ENCODE results near the gene PDGFRB. TPM values are rescaled to one million over a fixed set of nuclear protein-coding genes. Genes with fewer than 3 reads are reported as not detected.

PDGFRB gene
- polyA plus RNA-seq, 1 donor (not counting 4 experiments of a cell fraction or from before 2014, with no cell fraction given), result 0.14 TPM

DNA sequence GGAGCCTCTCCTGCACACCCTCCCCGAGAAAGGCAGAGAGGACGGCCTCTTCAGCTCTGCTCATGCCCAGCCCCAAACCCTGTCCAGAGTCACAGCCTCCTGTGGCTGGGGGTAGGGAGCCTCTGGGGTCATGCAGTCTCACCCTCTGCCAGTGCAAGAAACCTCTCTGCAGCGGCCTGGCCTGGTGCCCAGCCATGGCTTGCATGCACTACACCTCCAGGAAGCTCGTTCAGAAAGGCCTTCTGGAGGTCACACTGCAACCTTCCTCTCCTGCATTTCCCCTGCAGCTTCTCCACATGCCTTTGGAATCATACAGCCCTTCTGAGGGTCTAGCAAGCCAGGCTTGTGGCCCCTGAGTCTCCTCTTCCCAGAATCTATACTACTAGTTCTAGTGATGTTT is 87.2 kb downstream of the PDGFRB start:
- Histone ChIP-seq H4K20me1 (ENCODE audit: control insufficient read depth, extremely low read depth, insufficient read depth, low read length) (no peaks in the 10 kb centered on the region), H3K4me2 (ENCODE audit: control insufficient read depth, extremely low read depth, insufficient read depth, low read depth, low read length) (no peak overlapping the region), H2AFZ (ENCODE audit: control insufficient read depth, low read length) (no peak overlapping the region), H3K79me2 (ENCODE audit: control insufficient read depth, insufficient read depth, low read length) (no peaks in the 10 kb centered on the region), H3K4me1 (ENCODE audit: control insufficient read depth, extremely low read depth, insufficient read depth, low read length) (peaks cover 8% of the 10 kb centered on the region), H3K4me3 (ENCODE audit: control insufficient read depth in 2 of 3, extremely low read depth in 1 of 3, insufficient read depth in 2 of 3, low read depth in 1 of 3, low read length in 3 of 3) (no peak overlapping the region), H3K36me3 (ENCODE audit: control insufficient read depth in 2 of 2, extremely low read depth in 1 of 2, insufficient read depth in 2 of 2, low read length in 2 of 2) (no peaks in the 10 kb centered on the region), H3K9me1 (ENCODE audit: control insufficient read depth, extremely low read depth, insufficient read depth, low read length) (no peaks in the 10 kb centered on the region), H3K9ac (ENCODE audit: control insufficient read depth, extremely low read depth, insufficient read depth, low read length) (no peak overlapping the region), H3K27ac (ENCODE audit: control insufficient read depth, insufficient read depth, low read length) (no peak overlapping the region), H3K9me3 (ENCODE audit: control insufficient read depth, low read depth, low read length) (no peaks in the 10 kb centered on the region), H3K27me3 (ENCODE audit: control insufficient read depth, extremely low read depth, insufficient read depth, low read length) (peaks cover 16% of the 10 kb centered on the region)
- no peak for FAIRE-seq
- DNase-seq (ENCODE audit: low read depth, low spot score), result no peak
- dilution Hi-C loops (cut with MboI; ENCODE audit: extremely low pct_ligation_motif_present, low sequenced_read_pairs), result no loop called here
- no peak for TF ChIP-seq EZH2 (IDR thresholded peaks at IDR 0.05; ENCODE audit: low read length)
- TF ChIP-seq, protein P1, sequence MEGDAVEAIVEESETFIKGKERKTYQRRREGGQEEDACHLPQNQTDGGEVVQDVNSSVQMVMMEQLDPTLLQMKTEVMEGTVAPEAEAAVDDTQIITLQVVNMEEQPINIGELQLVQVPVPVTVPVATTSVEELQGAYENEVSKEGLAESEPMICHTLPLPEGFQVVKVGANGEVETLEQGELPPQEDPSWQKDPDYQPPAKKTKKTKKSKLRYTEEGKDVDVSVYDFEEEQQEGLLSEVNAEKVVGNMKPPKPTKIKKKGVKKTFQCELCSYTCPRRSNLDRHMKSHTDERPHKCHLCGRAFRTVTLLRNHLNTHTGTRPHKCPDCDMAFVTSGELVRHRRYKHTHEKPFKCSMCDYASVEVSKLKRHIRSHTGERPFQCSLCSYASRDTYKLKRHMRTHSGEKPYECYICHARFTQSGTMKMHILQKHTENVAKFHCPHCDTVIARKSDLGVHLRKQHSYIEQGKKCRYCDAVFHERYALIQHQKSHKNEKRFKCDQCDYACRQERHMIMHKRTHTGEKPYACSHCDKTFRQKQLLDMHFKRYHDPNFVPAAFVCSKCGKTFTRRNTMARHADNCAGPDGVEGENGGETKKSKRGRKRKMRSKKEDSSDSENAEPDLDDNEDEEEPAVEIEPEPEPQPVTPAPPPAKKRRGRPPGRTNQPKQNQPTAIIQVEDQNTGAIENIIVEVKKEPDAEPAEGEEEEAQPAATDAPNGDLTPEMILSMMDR (optimal IDR thresholded peaks at IDR 0.05 in 1 of 3, IDR thresholded peaks at IDR 0.05 in 1 of 3, conservative IDR thresholded peaks at IDR 0.05 in 1 of 3; ENCODE audit: extremely low read depth in 1 of 3, insufficient read depth in 2 of 3, low read length in 3 of 3), result no peak

DNA sequence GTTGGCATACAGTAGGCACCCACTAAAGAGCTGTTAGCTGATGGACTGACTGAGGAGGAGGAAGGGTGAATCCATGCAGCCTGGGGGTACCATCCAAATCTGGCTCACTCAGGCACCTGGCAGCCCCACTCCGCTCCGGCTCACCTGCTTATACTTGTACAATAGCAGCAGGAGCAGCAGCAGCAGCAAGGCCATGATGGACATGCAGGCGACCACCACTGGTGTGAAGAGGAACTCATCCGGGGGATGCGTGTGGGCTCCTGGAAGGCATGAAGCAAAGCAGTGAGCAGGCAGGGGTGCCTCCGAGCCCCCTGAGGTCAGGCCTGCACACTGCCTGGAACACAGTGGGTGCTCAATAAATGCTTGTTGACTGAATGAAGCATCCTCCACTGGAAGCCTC is 87.6 kb downstream of the PDGFRB start:
- dilution Hi-C loops (cut with MboI; ENCODE audit: extremely low pct_ligation_motif_present, low sequenced_read_pairs), result no loop called here
- no peak for TF ChIP-seq EZH2 (IDR thresholded peaks at IDR 0.05; ENCODE audit: low read length)
- TF ChIP-seq, protein P1 (optimal IDR thresholded peaks at IDR 0.05 in 1 of 3, IDR thresholded peaks at IDR 0.05 in 1 of 3, conservative IDR thresholded peaks at IDR 0.05 in 1 of 3; ENCODE audit: extremely low read depth in 1 of 3, insufficient read depth in 2 of 3, low read length in 3 of 3), result no peak
- Histone ChIP-seq H3K27ac (ENCODE audit: control insufficient read depth, insufficient read depth, low read length) (no peak overlapping the region), H2AFZ (ENCODE audit: control insufficient read depth, low read length) (no peak overlapping the region), H3K4me3 (ENCODE audit: control insufficient read depth in 2 of 3, extremely low read depth in 1 of 3, insufficient read depth in 2 of 3, low read depth in 1 of 3, low read length in 3 of 3) (no peak overlapping the region), H3K79me2 (ENCODE audit: control insufficient read depth, insufficient read depth, low read length) (no peaks in the 10 kb centered on the region), H3K27me3 (ENCODE audit: control insufficient read depth, extremely low read depth, insufficient read depth, low read length) (peaks cover 17% of the 10 kb centered on the region), H3K36me3 (ENCODE audit: control insufficient read depth in 2 of 2, extremely low read depth in 1 of 2, insufficient read depth in 2 of 2, low read length in 2 of 2) (no peaks in the 10 kb centered on the region), H3K9ac (ENCODE audit: control insufficient read depth, extremely low read depth, insufficient read depth, low read length) (no peak overlapping the region), H4K20me1 (ENCODE audit: control insufficient read depth, extremely low read depth, insufficient read depth, low read length) (no peaks in the 10 kb centered on the region), H3K4me1 (ENCODE audit: control insufficient read depth, extremely low read depth, insufficient read depth, low read length) (peaks cover 8% of the 10 kb centered on the region), H3K9me1 (ENCODE audit: control insufficient read depth, extremely low read depth, insufficient read depth, low read length) (no peaks in the 10 kb centered on the region), H3K4me2 (ENCODE audit: control insufficient read depth, extremely low read depth, insufficient read depth, low read depth, low read length) (no peak overlapping the region), H3K9me3 (ENCODE audit: control insufficient read depth, low read depth, low read length) (no peaks in the 10 kb centered on the region)
- DNase-seq (ENCODE audit: low read depth, low spot score) (no peak), FAIRE-seq (no peak)
